ENCODE results near the gene HOXA6.
A peak's percentile ranks its signal among the peaks of the same experiment; 100 is the strongest.

Gene HOXA6

GRCh38 chr7:27147199-27148030, at the start of gene HOXA6:
Gene HOXA6, minus strand, starts transcription at chr7:27147774. Its CDS starts 25 bp downstream, at chr7:27147749.
- no peak for DNase-seq

- DNase-seq = peak in 1 of 2 experiments; percentile 55
Measured at GRCh38 chr7:27196287-27196767, 48.8 kb upstream of the HOXA6 start.

- no peak for DNase-seq
Measured at GRCh38 chr7:27194686-27195379, 47.3 kb upstream of the HOXA6 start.

GRCh38 chr7:27194002-27194352, 46.4 kb upstream of the HOXA6 start:
- no peak for DNase-seq

- DNase-seq = no peak
Measured at GRCh38 chr7:27193335-27194001, 45.9 kb upstream of the HOXA6 start.

- no peak for DNase-seq
Measured at GRCh38 chr7:27192546-27193334, 45.2 kb upstream of the HOXA6 start.

- DNase-seq = no peak
Measured at GRCh38 chr7:27191833-27192545, 44.4 kb upstream of the HOXA6 start.

GRCh38 chr7:27191161-27191731, 43.7 kb upstream of the HOXA6 start:
- DNase-seq = no peak

- DNase-seq = no peak
Measured at GRCh38 chr7:27189997-27190748, 42.6 kb upstream of the HOXA6 start.

- no peak for DNase-seq
Measured at GRCh38 chr7:27189295-27189996, 41.9 kb upstream of the HOXA6 start.

- no peak for DNase-seq
Measured at GRCh38 chr7:27188386-27189294, 41.1 kb upstream of the HOXA6 start.

- DNase-seq = no peak
Measured at GRCh38 chr7:27187475-27188385, 40.2 kb upstream of the HOXA6 start.

GRCh38 chr7:27186668-27187474, 39.3 kb upstream of the HOXA6 start:
- no peak for DNase-seq

- DNase-seq = no peak
Measured at GRCh38 chr7:27185854-27186667, 38.5 kb upstream of the HOXA6 start.

GRCh38 chr7:27185013-27185853, 37.7 kb upstream of the HOXA6 start, which contains the start of gene HOXA11:
Gene HOXA11, minus strand, starts transcription at chr7:27185232. Its CDS starts 88 bp downstream, at chr7:27185144.
- no peak for DNase-seq
